ENCODE measurements around the gene AKAP13.

The AKAP13 gene

DNA sequence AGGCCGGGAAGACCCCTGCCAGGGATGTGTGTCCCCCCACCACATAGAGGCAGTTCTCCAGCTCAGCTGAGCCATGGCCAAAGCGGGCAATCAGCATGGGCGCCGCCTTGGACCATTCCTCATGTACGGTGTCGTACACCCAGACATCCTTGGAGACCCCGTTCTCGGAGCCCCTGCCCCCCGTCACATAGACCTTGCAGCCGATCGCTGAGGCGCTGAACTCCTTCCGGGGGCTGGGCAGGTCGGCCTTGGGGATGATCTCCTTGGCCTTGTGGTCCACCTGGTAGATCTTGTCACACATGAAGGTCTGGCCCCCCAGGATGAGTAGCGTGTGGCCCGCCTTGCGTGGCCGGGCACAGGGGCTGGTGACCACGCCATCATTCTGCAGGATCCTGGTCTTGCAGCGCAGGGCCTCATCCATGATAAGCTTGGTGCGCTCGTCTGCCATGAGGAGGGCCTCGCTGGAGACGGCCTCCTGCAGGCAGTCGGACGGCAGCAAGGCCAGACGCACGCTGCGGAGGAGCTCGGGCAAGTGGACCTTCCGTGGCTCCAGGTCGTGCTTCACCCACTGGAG lies 388.3 kb downstream of the AKAP13 start:
- ChIA-PET CTCF (interaction anchor here (0.5 to 0.6 kb wide), 2 partner anchors 73 to 132 kb away, joined by 3 read pairs; no protein-coding TSS in a partner anchor), POLR2A (no interaction called here)
- H3K36me3 ChIP-seq (ENCODE audit: control insufficient read depth in 2 of 2, insufficient read depth in 1 of 2, low read length in 2 of 2): peaks cover 0 to 12% of the 10 kb centered on the region in 2 experiments; a peak in 1 of 3 replicates
- H3K4me3 ChIP-seq (ENCODE audit: low read depth, low read length): no peak overlapping the region
- no peaks in the 10 kb centered on the region for H3K9me3 ChIP-seq (ENCODE audit: control insufficient read depth, insufficient read depth, low read depth, low read length)
- TF ChIP-seq ZNF629 (tag by site-specific recombination; IDR thresholded peaks at IDR 0.05): no peak
- TF ChIP-seq ZNF10 (tag by site-specific recombination; IDR thresholded peaks at IDR 0.05): no peak
- no peak for TF ChIP-seq YY2 (tag by site-specific recombination; IDR thresholded peaks at IDR 0.05)
- H3K4me1 ChIP-seq (ENCODE audit: control insufficient read depth, insufficient read depth, low read length): peaks cover 5% of the 10 kb centered on the region; the same call in 1 of the 2 replicates
- H3K27ac ChIP-seq (ENCODE audit: extremely low read depth, low read depth, low read length): no peak overlapping the region

DNA sequence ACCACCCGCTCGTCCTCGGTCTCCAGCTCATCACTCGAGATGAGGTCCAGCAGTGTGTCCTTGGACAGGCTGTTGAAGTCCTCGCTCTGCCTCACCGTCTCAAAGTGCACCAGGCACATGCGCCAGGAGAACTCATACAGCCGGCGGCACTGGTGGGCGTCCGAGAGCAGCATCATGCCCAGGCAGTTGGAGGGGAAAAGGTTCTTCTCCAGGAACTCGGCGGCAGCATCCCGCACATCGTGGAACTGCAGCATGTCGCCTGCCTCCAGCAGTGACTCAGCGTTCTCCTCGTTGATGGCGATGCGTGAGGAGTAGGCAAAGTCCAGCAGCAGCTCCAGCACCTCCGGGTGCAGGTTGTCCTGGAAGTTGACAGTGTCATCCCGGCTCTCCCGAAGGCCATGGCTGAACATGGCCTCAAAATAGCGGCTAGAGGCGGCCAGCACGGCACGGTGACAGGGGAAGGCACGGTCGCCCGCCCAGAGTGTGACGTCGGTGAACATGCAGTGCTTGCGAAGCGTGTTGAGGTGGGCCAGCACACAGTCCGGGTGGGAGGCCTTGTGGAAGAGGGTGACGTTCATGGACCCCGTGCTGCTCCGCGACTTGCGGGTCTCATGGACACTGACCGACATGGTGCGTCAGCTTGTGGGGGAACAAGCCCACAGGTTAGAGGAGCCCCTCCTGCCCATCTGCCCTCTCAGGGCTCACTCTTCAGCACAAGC lies 388.9 kb downstream of the AKAP13 start:
- peaks cover 5% of the 10 kb centered on the region; the same call in 1 of the 2 replicates for H3K4me1 ChIP-seq (ENCODE audit: control insufficient read depth, insufficient read depth, low read length)
- no peak overlapping the region for H3K4me3 ChIP-seq (ENCODE audit: low read depth, low read length)
- TF ChIP-seq, protein P1, sequence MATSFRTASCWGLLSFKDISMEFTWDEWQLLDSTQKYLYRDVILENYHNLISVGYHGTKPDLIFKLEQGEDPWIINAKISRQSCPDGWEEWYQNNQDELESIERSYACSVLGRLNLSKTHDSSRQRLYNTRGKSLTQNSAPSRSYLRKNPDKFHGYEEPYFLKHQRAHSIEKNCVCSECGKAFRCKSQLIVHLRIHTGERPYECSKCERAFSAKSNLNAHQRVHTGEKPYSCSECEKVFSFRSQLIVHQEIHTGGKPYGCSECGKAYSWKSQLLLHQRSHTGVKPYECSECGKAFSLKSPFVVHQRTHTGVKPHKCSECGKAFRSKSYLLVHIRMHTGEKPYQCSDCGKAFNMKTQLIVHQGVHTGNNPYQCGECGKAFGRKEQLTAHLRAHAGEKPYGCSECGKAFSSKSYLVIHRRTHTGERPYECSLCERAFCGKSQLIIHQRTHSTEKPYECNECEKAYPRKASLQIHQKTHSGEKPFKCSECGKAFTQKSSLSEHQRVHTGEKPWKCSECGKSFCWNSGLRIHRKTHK (tag by site-specific recombination; IDR thresholded peaks at IDR 0.05): no peak
- no peak for TF ChIP-seq ZNF670 (tag by site-specific recombination; IDR thresholded peaks at IDR 0.05; ENCODE audit: low read depth)
- TF ChIP-seq, protein P2, sequence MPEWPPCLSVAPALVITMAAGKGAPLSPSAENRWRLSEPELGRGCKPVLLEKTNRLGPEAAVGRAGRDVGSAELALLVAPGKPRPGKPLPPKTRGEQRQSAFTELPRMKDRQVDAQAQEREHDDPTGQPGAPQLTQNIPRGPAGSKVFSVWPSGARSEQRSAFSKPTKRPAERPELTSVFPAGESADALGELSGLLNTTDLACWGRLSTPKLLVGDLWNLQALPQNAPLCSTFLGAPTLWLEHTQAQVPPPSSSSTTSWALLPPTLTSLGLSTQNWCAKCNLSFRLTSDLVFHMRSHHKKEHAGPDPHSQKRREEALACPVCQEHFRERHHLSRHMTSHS (tag by site-specific recombination; IDR thresholded peaks at IDR 0.05): no peak
- no peak for TF ChIP-seq TCF7L2 (IDR thresholded peaks at IDR 0.05; ENCODE audit: borderline replicate concordance, low read depth, low read length)
- no peak for TF ChIP-seq ZSCAN16 (tag by site-specific recombination; IDR thresholded peaks at IDR 0.05)
- TF ChIP-seq ZNF791 (tag by site-specific recombination; IDR thresholded peaks at IDR 0.05): no peak
- TF ChIP-seq, protein P3, sequence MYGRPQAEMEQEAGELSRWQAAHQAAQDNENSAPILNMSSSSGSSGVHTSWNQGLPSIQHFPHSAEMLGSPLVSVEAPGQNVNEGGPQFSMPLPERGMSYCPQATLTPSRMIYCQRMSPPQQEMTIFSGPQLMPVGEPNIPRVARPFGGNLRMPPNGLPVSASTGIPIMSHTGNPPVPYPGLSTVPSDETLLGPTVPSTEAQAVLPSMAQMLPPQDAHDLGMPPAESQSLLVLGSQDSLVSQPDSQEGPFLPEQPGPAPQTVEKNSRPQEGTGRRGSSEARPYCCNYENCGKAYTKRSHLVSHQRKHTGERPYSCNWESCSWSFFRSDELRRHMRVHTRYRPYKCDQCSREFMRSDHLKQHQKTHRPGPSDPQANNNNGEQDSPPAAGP (tag by site-specific recombination; IDR thresholded peaks at IDR 0.05): no peak
- TF ChIP-seq, protein P4, sequence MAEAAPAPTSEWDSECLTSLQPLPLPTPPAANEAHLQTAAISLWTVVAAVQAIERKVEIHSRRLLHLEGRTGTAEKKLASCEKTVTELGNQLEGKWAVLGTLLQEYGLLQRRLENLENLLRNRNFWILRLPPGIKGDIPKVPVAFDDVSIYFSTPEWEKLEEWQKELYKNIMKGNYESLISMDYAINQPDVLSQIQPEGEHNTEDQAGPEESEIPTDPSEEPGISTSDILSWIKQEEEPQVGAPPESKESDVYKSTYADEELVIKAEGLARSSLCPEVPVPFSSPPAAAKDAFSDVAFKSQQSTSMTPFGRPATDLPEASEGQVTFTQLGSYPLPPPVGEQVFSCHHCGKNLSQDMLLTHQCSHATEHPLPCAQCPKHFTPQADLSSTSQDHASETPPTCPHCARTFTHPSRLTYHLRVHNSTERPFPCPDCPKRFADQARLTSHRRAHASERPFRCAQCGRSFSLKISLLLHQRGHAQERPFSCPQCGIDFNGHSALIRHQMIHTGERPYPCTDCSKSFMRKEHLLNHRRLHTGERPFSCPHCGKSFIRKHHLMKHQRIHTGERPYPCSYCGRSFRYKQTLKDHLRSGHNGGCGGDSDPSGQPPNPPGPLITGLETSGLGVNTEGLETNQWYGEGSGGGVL (tag by site-specific recombination; IDR thresholded peaks at IDR 0.05): no peak
- no peaks in the 10 kb centered on the region for H3K9me3 ChIP-seq (ENCODE audit: control insufficient read depth, insufficient read depth, low read depth, low read length)
- no peak overlapping the region for H3K27ac ChIP-seq (ENCODE audit: extremely low read depth, low read depth, low read length)
- POLR2A ChIA-PET: no interaction called here
- CTCF ChIA-PET: no interaction called here
- H3K36me3 ChIP-seq (ENCODE audit: control insufficient read depth in 2 of 2, insufficient read depth in 1 of 2, low read length in 2 of 2): peaks cover 0 to 12% of the 10 kb centered on the region in 2 experiments; a peak in 1 of 3 replicates

DNA sequence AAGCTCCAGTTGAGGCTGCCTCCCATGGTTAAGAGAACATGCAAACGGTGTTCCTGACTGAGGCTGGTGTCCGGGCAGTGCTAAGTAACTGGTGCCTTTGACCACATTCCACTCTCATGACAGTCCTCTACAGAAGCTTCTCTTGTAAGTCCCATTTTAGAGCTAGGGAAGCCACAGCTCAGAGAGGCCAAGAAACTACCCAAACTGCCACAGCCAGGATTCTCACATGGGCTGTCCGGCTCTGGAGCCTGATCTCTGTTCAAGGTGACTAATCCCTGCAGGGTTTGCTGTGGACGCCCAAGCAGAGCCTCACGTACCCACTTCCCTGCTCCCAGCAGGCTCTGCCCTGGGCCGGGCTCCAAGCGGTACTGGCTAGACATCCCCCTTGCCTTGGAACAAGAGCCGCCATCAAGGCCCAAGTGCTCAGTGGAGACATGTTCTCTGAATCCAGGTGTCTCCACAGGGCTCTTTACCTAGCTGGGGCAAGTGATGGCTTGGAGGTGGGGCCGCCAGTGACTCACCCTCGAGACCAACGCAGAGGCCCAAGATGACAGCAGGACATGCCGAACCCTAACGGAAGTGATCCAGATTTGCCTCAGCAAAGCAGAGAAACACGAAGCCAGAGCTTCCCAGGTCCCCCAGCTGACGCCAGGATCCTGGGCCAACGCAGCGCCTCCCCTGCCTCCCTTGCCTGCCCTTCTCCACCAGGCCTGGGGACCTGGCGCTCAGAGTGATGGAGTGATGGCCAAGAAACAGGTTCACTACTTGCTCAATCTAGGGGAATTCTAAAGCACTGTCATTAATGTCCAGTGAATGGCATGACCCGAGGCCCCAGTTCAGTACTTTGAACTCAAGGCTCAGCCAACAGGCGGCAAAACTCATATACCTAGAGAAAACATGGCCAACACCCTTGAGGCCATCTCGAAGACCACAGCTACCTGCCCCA lies 390.0 kb downstream of the AKAP13 start:
- ChIA-PET CTCF (interaction anchor here (0.6 kb wide), 1 partner anchor 12 kb away, joined by 5 read pairs; no protein-coding TSS in a partner anchor), POLR2A (interaction anchor here (0.6 kb wide), 1 partner anchor 152 kb away, joined by 4 read pairs; no protein-coding TSS in a partner anchor)
- no peak overlapping the region for H3K27ac ChIP-seq (ENCODE audit: extremely low read depth, low read depth, low read length)
- H3K4me3 ChIP-seq (ENCODE audit: low read depth, low read length): no peak overlapping the region
- peaks cover 0 to 12% of the 10 kb centered on the region in 2 experiments; a peak in 1 of 3 replicates for H3K36me3 ChIP-seq (ENCODE audit: control insufficient read depth in 2 of 2, insufficient read depth in 1 of 2, low read length in 2 of 2)
- no peaks in the 10 kb centered on the region for H3K9me3 ChIP-seq (ENCODE audit: control insufficient read depth, insufficient read depth, low read depth, low read length)
- H3K4me1 ChIP-seq (ENCODE audit: control insufficient read depth, insufficient read depth, low read length): peaks cover 5% of the 10 kb centered on the region; the same call in 1 of the 2 replicates
- TF ChIP-seq ZNF529 (tag by site-specific recombination; IDR thresholded peaks at IDR 0.05; ENCODE audit: insufficient replicate concordance): no peak
- TF ChIP-seq, protein P5, sequence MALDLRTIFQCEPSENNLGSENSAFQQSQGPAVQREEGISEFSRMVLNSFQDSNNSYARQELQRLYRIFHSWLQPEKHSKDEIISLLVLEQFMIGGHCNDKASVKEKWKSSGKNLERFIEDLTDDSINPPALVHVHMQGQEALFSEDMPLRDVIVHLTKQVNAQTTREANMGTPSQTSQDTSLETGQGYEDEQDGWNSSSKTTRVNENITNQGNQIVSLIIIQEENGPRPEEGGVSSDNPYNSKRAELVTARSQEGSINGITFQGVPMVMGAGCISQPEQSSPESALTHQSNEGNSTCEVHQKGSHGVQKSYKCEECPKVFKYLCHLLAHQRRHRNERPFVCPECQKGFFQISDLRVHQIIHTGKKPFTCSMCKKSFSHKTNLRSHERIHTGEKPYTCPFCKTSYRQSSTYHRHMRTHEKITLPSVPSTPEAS (tag by site-specific recombination; IDR thresholded peaks at IDR 0.05): no peak
- TF ChIP-seq ZNF677 (tag by site-specific recombination; IDR thresholded peaks at IDR 0.05): no peak
- TF ChIP-seq, protein P3 (tag by site-specific recombination; IDR thresholded peaks at IDR 0.05): no peak

Measured in HEK293 (cell line).